GM12878 (cell line): ENCODE measurements around the gene RARRES1. TPM values are rescaled to one million over a fixed set of nuclear protein-coding genes. Genes with fewer than 3 reads are reported as not detected.

Experiments used
- ATAC-seq: fragments of 200-7000 bp; cut with Tn5 transposase; 3 replicates; pipeline ENCODE4 v1.9.1; 2020; ENCODE audit warnings: mild to moderate bottlenecking, moderate library complexity
- BruUV-seq: library from RNA; stranded (reverse); fragments of 400-500 nt; replicated peaks from 2 replicates; lab custom pipeline; 2021; lab: Mats Ljungman, UMichigan
- CTCF ChIA-PET: fragments of 300-600 bp; sonication (Branson Sonifier 250); formaldehyde crosslinking; extraction: SDS; loops from one replicate; lab custom pipeline; 2021; ENCODE audit warnings: inconsistent platforms; lab: Yijun Ruan, JAX
- POLR2A ChIA-PET: fragments of 350-600 bp; formaldehyde crosslinking; extraction: SDS; loops from one replicate; lab custom pipeline; 2021; ENCODE audit warnings: inconsistent platforms; lab: Charles Lee
- RAD21 ChIA-PET: fragments of 300-600 bp; sonication (Branson Sonifier 250); formaldehyde crosslinking; loops from one replicate; lab custom pipeline; 2023; ENCODE audit warnings: antibody characterized with exemption; ENCODE audit not compliant: unreplicated experiment; lab: Charles Lee
- SMC1A ChIA-PET: fragments of 300-600 bp; sonication (Branson Sonifier 250); formaldehyde crosslinking; loops from one replicate; lab custom pipeline; 2023; ENCODE audit not compliant: unreplicated experiment, uncharacterized antibody; lab: Charles Lee
- DNase-seq: peaks from one replicate; pipeline ENCODE4 v3.0.0-alpha.2; 2011; ENCODE audit warnings: low read depth, low spot score
- FAIRE-seq: peaks from 3 replicates; lab custom pipeline; 2011; peaks lifted over from hg19 to GRCh38; lab: Jason Lieb, UNC
- H2AFZ ChIP-seq: 2 replicates; pipeline ENCODE4 v1.6.0; 2011; ENCODE audit warnings: low read depth, low read length, control low read depth; ENCODE audit not compliant: control insufficient read depth
- H3K27ac ChIP-seq: 2 replicates; pipeline ENCODE4 v1.5.1; 2011; ENCODE audit warnings: control low read depth; ENCODE audit not compliant: control insufficient read depth, insufficient read depth
- H3K27me3 ChIP-seq, 2 experiments: replicated peaks in 1 of 2; 2 replicates each; pipeline versions ENCODE4 v1.6.0 to v1.6.1; 2011; ENCODE audit warnings: low read length in 1 of 2; ENCODE audit not compliant: control insufficient read depth in 2 of 2, insufficient read depth in 2 of 2
- H3K36me3 ChIP-seq, 2 experiments: 2 replicates each; pipeline ENCODE4 v1.5.1; 2011; ENCODE audit warnings: low read length in 1 of 2; ENCODE audit not compliant: control insufficient read depth in 2 of 2, insufficient read depth in 2 of 2
- H3K4me1 ChIP-seq: 2 replicates; pipeline ENCODE4 v1.6.1; 2011; ENCODE audit warnings: mild to moderate bottlenecking, low read length, moderate library complexity, mixed read lengths; ENCODE audit not compliant: control insufficient read depth, insufficient read depth
- H3K4me2 ChIP-seq: 2 replicates; pipeline ENCODE4 v1.6.0; 2011; ENCODE audit warnings: control low read depth; ENCODE audit not compliant: control insufficient read depth, insufficient read depth
- H3K4me3 ChIP-seq: fragments of 200-600 bp; sonication (generic); 2 replicates; pipeline ENCODE4 v1.5.1; 2016
- H3K79me2 ChIP-seq: 2 replicates; pipeline ENCODE4 v1.6.0; 2011; ENCODE audit warnings: low read length; ENCODE audit not compliant: control insufficient read depth, insufficient read depth
- H3K9ac ChIP-seq: 2 replicates; pipeline ENCODE4 v1.8.0; 2011; ENCODE audit warnings: low read length, control low read depth, mixed read lengths; ENCODE audit not compliant: control insufficient read depth, insufficient read depth
- H3K9me3 ChIP-seq: replicated peaks from 3 replicates; pipeline ENCODE4 v1.5.1; 2011; ENCODE audit warnings: mild to moderate bottlenecking, low read length; ENCODE audit not compliant: control insufficient read depth, insufficient read depth
- H4K20me1 ChIP-seq: 2 replicates; pipeline ENCODE4 v1.6.0; 2011; ENCODE audit not compliant: control insufficient read depth, insufficient read depth
- ETV6 ChIP-seq, 2 experiments: fragments of 450-650 bp in 1 of 2; IDR thresholded peaks in 1 of 2; conservative IDR thresholded peaks in 1 of 2; 2 replicates each; pipeline ENCODE4 v1.6.1; 2014; ENCODE audit warnings: antibody characterized with exemption in 1 of 2, borderline replicate concordance in 1 of 2, low read depth in 1 of 2, mild to moderate bottlenecking in 1 of 2, moderate library complexity in 1 of 2
- HDGF ChIP-seq: fragments of 450-650 bp; IDR thresholded peaks from 2 replicates; pipeline ENCODE4 v1.6.1; 2016; ENCODE audit warnings: antibody characterized with exemption
- NFYB ChIP-seq: IDR thresholded peaks from 2 replicates; pipeline ENCODE4 v1.6.1; 2011; ENCODE audit warnings: low read depth, mild to moderate bottlenecking, low read length, improper control_type of control experiment, moderate library complexity; ENCODE audit not compliant: insufficient read depth
- RELA ChIP-seq: fragments of 450-650 bp; IDR thresholded peaks from 2 replicates; pipeline ENCODE4 v1.8.0; 2014; ENCODE audit warnings: borderline replicate concordance; ENCODE audit not compliant: partially characterized antibody
- SPI1 ChIP-seq: IDR thresholded peaks from 2 replicates; pipeline ENCODE4 v1.6.1; 2011; ENCODE audit warnings: low read depth, mild to moderate bottlenecking, low read length, moderate library complexity, borderline replicate concordance; ENCODE audit not compliant: insufficient read depth
- ZBED1 ChIP-seq: IDR thresholded peaks from 2 replicates; pipeline ENCODE4 v1.6.1; 2016; ENCODE audit warnings: borderline replicate concordance
- WGBS: methylation state at CpG from one replicate; pipeline ENCODE4 v1.1.6; 2016; ENCODE audit warnings: low lambda C conversion rate; ENCODE audit not compliant: insufficient replicate concordance, insufficient coverage; ENCODE audit errors: missing lambda C conversion rate; 5-methylcytosine and 5-hydroxymethylcytosine counted together
- in situ Hi-C: fragments of 300-500 bp; cut with MboI; formaldehyde crosslinking; loops from 9 replicates; pipeline ENCODE4 v1.14.3; 2018; ENCODE audit warnings: mixed read lengths
- intact Hi-C: fragments of 100-400 bp; cut with micrococcal nuclease; formaldehyde crosslinking; loops from one replicate; pipeline ENCODE4 v1.14.2; 2022; ENCODE audit not compliant: unreplicated experiment
- polyA plus RNA-seq, 11 experiments: library from polyadenylated mRNA; depleted of rRNA in 4 of 11; unstranded in 6 of 11; stranded (reverse) in 5 of 11; fragments of >200 nt; fragmentation: Nextera tagmentation in 4 of 11; fragmentation: Illumina TruSeq in 1 of 11; extraction: Ambion mirVana in 4 of 11; extraction: Trizol in 1 of 11; gene quantifications; 1 replicate in 1 of 11; 2 replicates in 10 of 11; pipeline versions ENCODE4 v1.2.1 to v1.2.3, GENCODE V29; 2011 to 2016; ENCODE audit warnings: inconsistent platforms in 2 of 11, missing spikeins in 2 of 11, low read depth in 1 of 11
- total RNA-seq, 4 experiments: library from RNA; depleted of rRNA in 3 of 4; stranded (reverse); fragments of >200 nt in 3 of 4; fragmentation: Illumina TruSeq in 1 of 4; extraction: Trizol in 1 of 4; gene quantifications; 2 replicates each; pipeline versions ENCODE4 v1.2.1 to v1.2.3, GENCODE V29; 2013 to 2021
- TF ChIP-seq, protein P1 (sequence below): IDR thresholded peaks from 2 replicates; pipeline ENCODE4 v1.6.1; 2012; ENCODE audit warnings: low read depth, low read length, improper control_type of control experiment

Gene RARRES1
- total and polyA plus RNA-seq, 10 of the 15 experiments (the other 5 are each of a cell fraction or from before 2014, with no cell fraction given) = 0.02 to 0.83 (median 0.63) TPM; not detected in 7

DNA sequence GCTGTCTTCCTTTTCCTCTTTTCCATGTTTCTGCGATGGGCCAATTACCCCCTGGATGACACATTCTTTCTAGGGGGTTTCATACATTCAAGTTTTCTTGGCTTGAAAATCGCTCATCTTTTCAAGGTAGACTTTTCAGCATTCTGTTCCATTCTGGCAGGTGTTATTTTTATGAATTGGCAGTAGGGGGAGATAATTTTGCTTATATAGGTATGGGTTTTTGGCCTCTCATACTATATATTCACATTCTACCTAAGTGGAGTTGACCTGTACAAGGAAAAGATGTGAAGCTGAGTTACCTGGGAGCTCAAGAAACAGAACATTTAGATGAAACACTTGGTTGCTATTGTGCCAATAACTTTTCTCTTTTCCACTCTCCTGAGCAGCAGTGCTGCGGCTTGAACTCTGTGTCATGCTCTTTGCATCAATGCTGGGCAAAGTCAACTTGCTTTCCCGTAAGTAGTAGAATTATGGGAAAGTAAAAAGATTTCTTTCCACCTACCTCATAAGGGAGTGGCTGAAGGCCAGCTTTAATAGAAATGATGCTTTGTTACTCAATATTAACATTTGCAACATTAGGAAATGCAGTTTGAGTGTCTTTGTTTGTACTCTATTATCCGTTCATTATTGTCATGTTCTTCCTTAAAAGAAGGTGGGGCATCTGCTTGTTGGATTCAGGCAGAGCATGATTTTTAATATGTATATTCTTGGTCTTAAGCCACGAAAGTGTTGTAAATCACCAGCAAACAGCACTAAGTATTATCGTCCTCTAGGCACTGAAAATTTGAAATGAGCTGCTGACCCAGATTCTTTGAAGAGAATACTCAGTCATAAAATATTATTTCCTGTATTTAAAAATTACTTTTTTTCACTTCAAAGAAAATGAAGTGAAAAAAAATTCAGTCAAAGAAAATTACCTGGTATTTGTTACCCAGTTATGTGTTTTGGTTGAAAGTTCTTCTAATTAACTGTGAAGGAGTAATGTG lies 41.9 kb upstream of the RARRES1 start:
- 89% methylated on average over 7 of the region's 7 CpGs for WGBS

DNA sequence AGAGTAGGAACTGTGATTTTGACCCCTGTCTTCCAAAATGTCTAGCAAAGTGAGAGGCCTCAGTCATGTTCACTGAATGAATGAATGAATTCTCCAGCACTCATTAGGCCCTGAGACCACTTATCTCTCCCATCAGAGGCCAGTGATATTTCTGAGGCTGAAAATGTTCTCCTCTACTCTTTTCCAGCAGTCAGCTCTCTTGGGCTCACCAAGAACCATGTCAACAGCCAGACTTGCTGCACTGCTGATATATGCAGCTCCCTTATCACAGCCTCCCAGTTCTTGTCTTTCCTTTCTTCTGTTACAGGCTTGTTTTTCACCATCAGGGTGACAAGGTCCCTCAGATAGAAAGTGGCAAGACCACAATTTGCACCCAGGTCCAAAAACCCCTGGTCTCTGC lies 40.9 kb upstream of the RARRES1 start:
- ChIA-PET CTCF (interaction anchor here (1.5 kb wide), 1 partner anchor 45 kb away, joined by 4 read pairs; no protein-coding TSS in a partner anchor), RAD21 (no interaction called here), SMC1A (no interaction called here), POLR2A (no interaction called here)
- Histone ChIP-seq H3K36me3 (no peaks in the 10 kb centered on the region), H4K20me1 (no peaks in the 10 kb centered on the region), H3K9me3 (no peaks in the 10 kb centered on the region), H3K27me3 (no peaks in the 10 kb centered on the region), H3K4me3 (no peak overlapping the region), H3K9ac (no peak overlapping the region), H2AFZ (no peak overlapping the region), H3K4me2 (no peak overlapping the region), H3K27ac (no peak overlapping the region), H3K79me2 (no peaks in the 10 kb centered on the region), H3K4me1 (no peaks in the 10 kb centered on the region)
- TF ChIP-seq NFYB (no peak), RELA (no peak), HDGF (no peak), ZBED1 (no peak), ETV6 (conservative IDR thresholded peaks at IDR 0.05 in 1 of 2, IDR thresholded peaks at IDR 0.05 in 1 of 2; ENCODE audit: borderline replicate concordance in 1 of 2, low read depth in 1 of 2) (no peak)
- TF ChIP-seq, protein P1, sequence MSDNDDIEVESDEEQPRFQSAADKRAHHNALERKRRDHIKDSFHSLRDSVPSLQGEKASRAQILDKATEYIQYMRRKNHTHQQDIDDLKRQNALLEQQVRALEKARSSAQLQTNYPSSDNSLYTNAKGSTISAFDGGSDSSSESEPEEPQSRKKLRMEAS = no peak
- in situ Hi-C loops = no loop called here
- BruUV-seq = no TSS peak
- ATAC-seq (no peak), FAIRE-seq (no peak), DNase-seq (no peak)
- intact Hi-C loops = no loop called here

More for the DNA sequence above, 41.9 kb upstream of the RARRES1 start:
- ChIA-PET CTCF (interaction anchor here (0.8 kb wide), 1 partner anchor 17 kb away, joined by 5 read pairs; no protein-coding TSS in a partner anchor), RAD21 (no interaction called here), POLR2A (no interaction called here), SMC1A (no interaction called here)
- Histone ChIP-seq H3K27me3 (no peaks in the 10 kb centered on the region), H3K4me2 (no peak overlapping the region), H3K36me3 (no peaks in the 10 kb centered on the region), H4K20me1 (no peaks in the 10 kb centered on the region), H3K79me2 (no peaks in the 10 kb centered on the region), H3K4me1 (no peaks in the 10 kb centered on the region), H3K4me3 (no peak overlapping the region), H3K27ac (no peak overlapping the region), H3K9me3 (no peaks in the 10 kb centered on the region), H3K9ac (no peak overlapping the region), H2AFZ (no peak overlapping the region)
- no TSS peak for BruUV-seq
- ATAC-seq (no peak), FAIRE-seq (no peak), DNase-seq (no peak)
- TF ChIP-seq SPI1 = no peak
- intact Hi-C loops (no loop called here), in situ Hi-C loops (no loop called here)
